A673 (cell line): Measurements from ENCODE around the gene XRCC1.

Source experiments
- EZH2 ChIP-seq: fragments of 200-600 bp; sonication (generic); IDR thresholded peaks from 2 replicates; pipeline ENCODE4 v1.6.1; 2017; ENCODE audit warnings: borderline replicate concordance, low read depth, mild to moderate bottlenecking, mixed read lengths, antibody characterized with exemption, low read length; ENCODE audit not compliant: poor library complexity, severe bottlenecking
- TF ChIP-seq, protein P1 (sequence below): fragments of 300-800, 200-600 bp; sonication (generic); conservative IDR thresholded peaks from 2 replicates; pipeline ENCODE4 v1.5.1; 2017; ENCODE audit warnings: low read depth, mild to moderate bottlenecking, antibody characterized with exemption, low read length, moderate library complexity, mixed read lengths

DNA sequence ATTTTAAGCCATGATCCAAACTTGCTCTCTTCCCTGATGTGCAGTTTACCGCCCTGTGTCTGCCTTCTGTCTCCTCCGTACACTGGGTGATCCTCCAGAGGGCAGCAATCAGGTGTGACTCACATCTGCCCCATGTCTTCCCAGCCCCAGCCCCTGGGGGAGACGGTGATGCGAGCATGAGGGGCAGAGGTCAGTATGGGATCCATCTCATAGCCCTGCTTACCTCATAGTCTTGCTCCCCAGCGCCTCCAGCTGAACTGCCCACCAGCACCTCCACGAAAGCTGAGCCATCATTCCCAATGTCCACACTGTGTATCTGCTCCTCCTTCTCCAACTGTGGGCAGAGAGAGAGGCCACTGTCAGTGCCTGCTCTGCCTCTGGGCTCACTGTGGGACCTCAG lies 14.6 kb downstream of the XRCC1 start:
- TF ChIP-seq, protein P1, sequence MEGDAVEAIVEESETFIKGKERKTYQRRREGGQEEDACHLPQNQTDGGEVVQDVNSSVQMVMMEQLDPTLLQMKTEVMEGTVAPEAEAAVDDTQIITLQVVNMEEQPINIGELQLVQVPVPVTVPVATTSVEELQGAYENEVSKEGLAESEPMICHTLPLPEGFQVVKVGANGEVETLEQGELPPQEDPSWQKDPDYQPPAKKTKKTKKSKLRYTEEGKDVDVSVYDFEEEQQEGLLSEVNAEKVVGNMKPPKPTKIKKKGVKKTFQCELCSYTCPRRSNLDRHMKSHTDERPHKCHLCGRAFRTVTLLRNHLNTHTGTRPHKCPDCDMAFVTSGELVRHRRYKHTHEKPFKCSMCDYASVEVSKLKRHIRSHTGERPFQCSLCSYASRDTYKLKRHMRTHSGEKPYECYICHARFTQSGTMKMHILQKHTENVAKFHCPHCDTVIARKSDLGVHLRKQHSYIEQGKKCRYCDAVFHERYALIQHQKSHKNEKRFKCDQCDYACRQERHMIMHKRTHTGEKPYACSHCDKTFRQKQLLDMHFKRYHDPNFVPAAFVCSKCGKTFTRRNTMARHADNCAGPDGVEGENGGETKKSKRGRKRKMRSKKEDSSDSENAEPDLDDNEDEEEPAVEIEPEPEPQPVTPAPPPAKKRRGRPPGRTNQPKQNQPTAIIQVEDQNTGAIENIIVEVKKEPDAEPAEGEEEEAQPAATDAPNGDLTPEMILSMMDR = no peak
- TF ChIP-seq EZH2 = no peak
